Measurements from ENCODE around the gene EMC9. TPM values are rescaled to one million over a fixed set of nuclear protein-coding genes. Genes with fewer than 3 reads are reported as not detected.

Gene EMC9
- polyA plus RNA-seq, 1 donor (not counting 4 experiments of a cell fraction or from before 2014, with no cell fraction given): 11.0 TPM

DNA sequence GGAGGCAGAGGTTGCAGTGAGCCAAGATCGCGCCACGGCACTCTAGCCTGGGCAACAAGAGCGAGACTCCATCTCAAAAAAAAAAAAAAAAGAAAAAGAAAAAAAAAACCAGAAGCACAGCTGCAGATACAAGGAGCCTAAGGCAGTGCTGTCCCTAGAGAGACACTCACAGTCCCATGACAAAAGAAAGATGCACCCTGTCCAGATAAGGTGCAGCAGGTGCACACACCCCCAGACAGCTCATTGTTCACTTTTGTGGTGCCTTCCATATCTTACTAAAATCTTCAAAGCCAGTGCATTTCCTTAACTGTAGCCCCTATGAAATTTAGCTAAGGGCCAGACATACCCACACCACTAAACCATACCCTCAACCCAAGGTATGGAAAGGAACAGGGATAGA, 19.0 kb downstream of the EMC9 start:
- TF ChIP-seq EZH2 (IDR thresholded peaks at IDR 0.05; ENCODE audit: low read length): no peak
- TF ChIP-seq, protein P1, sequence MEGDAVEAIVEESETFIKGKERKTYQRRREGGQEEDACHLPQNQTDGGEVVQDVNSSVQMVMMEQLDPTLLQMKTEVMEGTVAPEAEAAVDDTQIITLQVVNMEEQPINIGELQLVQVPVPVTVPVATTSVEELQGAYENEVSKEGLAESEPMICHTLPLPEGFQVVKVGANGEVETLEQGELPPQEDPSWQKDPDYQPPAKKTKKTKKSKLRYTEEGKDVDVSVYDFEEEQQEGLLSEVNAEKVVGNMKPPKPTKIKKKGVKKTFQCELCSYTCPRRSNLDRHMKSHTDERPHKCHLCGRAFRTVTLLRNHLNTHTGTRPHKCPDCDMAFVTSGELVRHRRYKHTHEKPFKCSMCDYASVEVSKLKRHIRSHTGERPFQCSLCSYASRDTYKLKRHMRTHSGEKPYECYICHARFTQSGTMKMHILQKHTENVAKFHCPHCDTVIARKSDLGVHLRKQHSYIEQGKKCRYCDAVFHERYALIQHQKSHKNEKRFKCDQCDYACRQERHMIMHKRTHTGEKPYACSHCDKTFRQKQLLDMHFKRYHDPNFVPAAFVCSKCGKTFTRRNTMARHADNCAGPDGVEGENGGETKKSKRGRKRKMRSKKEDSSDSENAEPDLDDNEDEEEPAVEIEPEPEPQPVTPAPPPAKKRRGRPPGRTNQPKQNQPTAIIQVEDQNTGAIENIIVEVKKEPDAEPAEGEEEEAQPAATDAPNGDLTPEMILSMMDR (optimal IDR thresholded peaks at IDR 0.05 in 1 of 3, IDR thresholded peaks at IDR 0.05 in 1 of 3, conservative IDR thresholded peaks at IDR 0.05 in 1 of 3; ENCODE audit: extremely low read depth in 1 of 3, insufficient read depth in 2 of 3, low read length in 3 of 3): no peak
- Histone ChIP-seq H3K4me1 (ENCODE audit: control insufficient read depth, extremely low read depth, insufficient read depth, low read length) (no peaks in the 10 kb centered on the region), H3K9me3 (ENCODE audit: control insufficient read depth, low read depth, low read length) (no peaks in the 10 kb centered on the region), H3K9ac (ENCODE audit: control insufficient read depth, extremely low read depth, insufficient read depth, low read length) (no peak overlapping the region), H3K79me2 (ENCODE audit: control insufficient read depth, insufficient read depth, low read length) (no peaks in the 10 kb centered on the region), H3K27me3 (ENCODE audit: control insufficient read depth, extremely low read depth, insufficient read depth, low read length) (no peaks in the 10 kb centered on the region), H3K4me3 (ENCODE audit: control insufficient read depth in 2 of 3, extremely low read depth in 1 of 3, insufficient read depth in 2 of 3, low read depth in 1 of 3, low read length in 3 of 3) (no peak overlapping the region), H3K4me2 (ENCODE audit: control insufficient read depth, extremely low read depth, insufficient read depth, low read depth, low read length) (no peak overlapping the region), H3K27ac (ENCODE audit: control insufficient read depth, insufficient read depth, low read length) (no peak overlapping the region), H2AFZ (ENCODE audit: control insufficient read depth, low read length) (no peak overlapping the region), H4K20me1 (ENCODE audit: control insufficient read depth, extremely low read depth, insufficient read depth, low read length) (no peaks in the 10 kb centered on the region), H3K36me3 (ENCODE audit: control insufficient read depth in 2 of 2, extremely low read depth in 1 of 2, insufficient read depth in 2 of 2, low read length in 2 of 2) (peaks cover 24 to 33% of the 10 kb centered on the region in 2 experiments), H3K9me1 (ENCODE audit: control insufficient read depth, extremely low read depth, insufficient read depth, low read length) (no peaks in the 10 kb centered on the region)
- dilution Hi-C loops (cut with MboI; ENCODE audit: extremely low pct_ligation_motif_present, low sequenced_read_pairs): no loop called here
- FAIRE-seq (no peak), DNase-seq (ENCODE audit: low read depth, low spot score) (no peak)

- Histone ChIP-seq H3K4me2 (ENCODE audit: control insufficient read depth, extremely low read depth, insufficient read depth, low read depth, low read length) (no peak overlapping the region), H3K79me2 (ENCODE audit: control insufficient read depth, insufficient read depth, low read length) (no peaks in the 10 kb centered on the region), H2AFZ (ENCODE audit: control insufficient read depth, low read length) (no peak overlapping the region), H3K9me1 (ENCODE audit: control insufficient read depth, extremely low read depth, insufficient read depth, low read length) (no peaks in the 10 kb centered on the region), H3K27ac (ENCODE audit: control insufficient read depth, insufficient read depth, low read length) (no peak overlapping the region), H3K4me3 (ENCODE audit: control insufficient read depth in 2 of 3, extremely low read depth in 1 of 3, insufficient read depth in 2 of 3, low read depth in 1 of 3, low read length in 3 of 3) (no peak overlapping the region), H3K27me3 (ENCODE audit: control insufficient read depth, extremely low read depth, insufficient read depth, low read length) (no peaks in the 10 kb centered on the region), H3K36me3 (ENCODE audit: control insufficient read depth in 2 of 2, extremely low read depth in 1 of 2, insufficient read depth in 2 of 2, low read length in 2 of 2) (peaks cover 24 to 35% of the 10 kb centered on the region in 2 experiments), H3K4me1 (ENCODE audit: control insufficient read depth, extremely low read depth, insufficient read depth, low read length) (peaks cover under 1% of the 10 kb centered on the region), H4K20me1 (ENCODE audit: control insufficient read depth, extremely low read depth, insufficient read depth, low read length) (no peaks in the 10 kb centered on the region), H3K9ac (ENCODE audit: control insufficient read depth, extremely low read depth, insufficient read depth, low read length) (no peak overlapping the region), H3K9me3 (ENCODE audit: control insufficient read depth, low read depth, low read length) (no peaks in the 10 kb centered on the region)
- no peak for TF ChIP-seq EZH2 (IDR thresholded peaks at IDR 0.05; ENCODE audit: low read length)
- TF ChIP-seq, protein P1 (optimal IDR thresholded peaks at IDR 0.05 in 1 of 3, IDR thresholded peaks at IDR 0.05 in 1 of 3, conservative IDR thresholded peaks at IDR 0.05 in 1 of 3; ENCODE audit: extremely low read depth in 1 of 3, insufficient read depth in 2 of 3, low read length in 3 of 3): no peak
- dilution Hi-C loops (cut with MboI; ENCODE audit: extremely low pct_ligation_motif_present, low sequenced_read_pairs): no loop called here
- no peak for FAIRE-seq
- no peak for DNase-seq (ENCODE audit: low read depth, low spot score)
Measured at GRCh38 chr14:24121210-24121609, 20.2 kb downstream of the EMC9 start.
